Endothelial cell of umbilical vein (primary cell): ENCODE results near the gene EID2B. TPM values are rescaled to one million over a fixed set of nuclear protein-coding genes. Genes with fewer than 3 reads are reported as not detected.

ENCODE experiments used
- BruUV-seq: library from RNA; stranded (reverse); fragments of 400-500 nt; replicated peaks from 2 replicates; lab custom pipeline; 2021; lab: Mats Ljungman, UMichigan
- CTCF ChIA-PET: fragments of 300-600, 350-600 bp; sonication (Branson Sonifier 250); formaldehyde crosslinking; loops from one replicate; lab custom pipeline; 2021; ENCODE audit warnings: antibody characterized with exemption, inconsistent platforms; lab: Charles Lee
- POLR2A ChIA-PET: fragments of 300-600, 350-600 bp; sonication (Branson Sonifier 250); formaldehyde crosslinking; loops from one replicate; lab custom pipeline; 2021; ENCODE audit warnings: antibody characterized with exemption, inconsistent platforms; lab: Charles Lee
- DNase-seq: peaks from one replicate; pipeline ENCODE4 v3.0.0-alpha.2; 2011; ENCODE audit warnings: low read depth, low spot score
- FAIRE-seq: peaks from 2 replicates; lab custom pipeline; 2011; peaks lifted over from hg19 to GRCh38; lab: Jason Lieb, UNC
- H2AFZ ChIP-seq: 2 replicates; pipeline ENCODE4 v1.6.0; 2012; ENCODE audit warnings: low read depth, low read length, control low read depth, inconsistent platforms
- H3K27ac ChIP-seq: 2 replicates; pipeline ENCODE4 v1.5.1; 2011; ENCODE audit warnings: low read depth, mild to moderate bottlenecking, control low read depth, low read length, moderate library complexity; ENCODE audit not compliant: insufficient read depth
- H3K27me3 ChIP-seq, 2 experiments: 2 replicates each; pipeline versions ENCODE4 v1.6.0 to v1.6.1; 2011; ENCODE audit warnings: low read length in 2 of 2, mixed read lengths in 1 of 2; ENCODE audit not compliant: control insufficient read depth in 2 of 2, insufficient read depth in 2 of 2
- H3K36me3 ChIP-seq, 2 experiments: 2 replicates in 1 of 2; 3 replicates in 1 of 2; pipeline ENCODE4 v1.5.1; 2011; ENCODE audit warnings: low read length in 2 of 2, mild to moderate bottlenecking in 1 of 2, moderate library complexity in 1 of 2; ENCODE audit not compliant: control insufficient read depth in 2 of 2, insufficient read depth in 2 of 2; ENCODE audit errors: extremely low read depth in 1 of 2
- H3K4me1 ChIP-seq: 3 replicates; pipeline ENCODE4 v1.5.1; 2011; ENCODE audit warnings: mild to moderate bottlenecking, low read length; ENCODE audit not compliant: control insufficient read depth, insufficient read depth; ENCODE audit errors: extremely low read depth
- H3K4me2 ChIP-seq: 2 replicates; pipeline ENCODE4 v1.6.1; 2011; ENCODE audit warnings: low read length, control low read depth, mixed read lengths; ENCODE audit not compliant: insufficient read depth
- H3K4me3 ChIP-seq, 3 experiments: fragments of 200-600 bp in 1 of 3; sonication (generic), shearing (Covaris generic) in 1 of 3; replicated peaks in 1 of 3; 2 replicates each; pipeline ENCODE4 v1.5.1; 2011 to 2016; ENCODE audit warnings: control low read depth in 3 of 3, low read length in 3 of 3, mild to moderate bottlenecking in 2 of 3, inconsistent platforms in 1 of 3, low read depth in 1 of 3, moderate library complexity in 1 of 3; ENCODE audit not compliant: insufficient read depth in 1 of 3
- H3K79me2 ChIP-seq: 2 replicates; pipeline ENCODE4 v1.6.0; 2012; ENCODE audit warnings: low read length, inconsistent platforms; ENCODE audit not compliant: control insufficient read depth, insufficient read depth
- H3K9ac ChIP-seq: replicated peaks from 2 replicates; pipeline ENCODE3; 2011; ENCODE audit warnings: low read length, control low read depth; ENCODE audit not compliant: insufficient read depth; ENCODE audit errors: extremely low read depth
- H3K9me1 ChIP-seq: replicated peaks from 3 replicates; pipeline ENCODE4 v1.6.0; 2011; ENCODE audit warnings: mild to moderate bottlenecking, low read length; ENCODE audit not compliant: control insufficient read depth, insufficient read depth; ENCODE audit errors: extremely low read depth
- H3K9me3 ChIP-seq: replicated peaks from 2 replicates; pipeline ENCODE4 v1.5.1; 2012; ENCODE audit warnings: low read length, inconsistent platforms; ENCODE audit not compliant: control insufficient read depth, insufficient read depth
- H4K20me1 ChIP-seq: replicated peaks from 2 replicates; pipeline ENCODE3; 2011; ENCODE audit warnings: mild to moderate bottlenecking, low read length; ENCODE audit not compliant: control insufficient read depth, insufficient read depth; ENCODE audit errors: extremely low read depth
- CTCF ChIP-seq, 2 donors: IDR thresholded peaks; 1 replicate in 1 of 2; 2 replicates in 1 of 2; pipeline ENCODE4 v1.5.1; 2011; ENCODE audit warnings: low read length in 2 of 2, mild to moderate bottlenecking in 2 of 2, moderate library complexity in 2 of 2, control low read depth in 1 of 2, inconsistent platforms in 1 of 2, low read depth in 1 of 2; ENCODE audit not compliant: insufficient read depth in 1 of 2; ENCODE audit errors: extremely low read depth in 1 of 2
- EZH2 ChIP-seq: IDR thresholded peaks from 2 replicates; pipeline ENCODE4 v1.6.1; 2012; ENCODE audit warnings: borderline replicate concordance, low read depth, mild to moderate bottlenecking, moderate library complexity, low read length, inconsistent platforms; ENCODE audit not compliant: severe bottlenecking
- GATA2 ChIP-seq: IDR thresholded peaks from 2 replicates; pipeline ENCODE4 v1.7.0; 2011; ENCODE audit warnings: low read depth, mild to moderate bottlenecking, moderate library complexity, mixed read lengths, low read length; ENCODE audit not compliant: insufficient read length, insufficient read depth
- JUN ChIP-seq: IDR thresholded peaks from 2 replicates; pipeline ENCODE4 v1.6.1; 2011; ENCODE audit warnings: borderline replicate concordance, low read depth; ENCODE audit not compliant: insufficient read length, insufficient read depth
- MYC ChIP-seq: IDR thresholded peaks from one replicate; pipeline ENCODE4 v1.6.1; 2011; ENCODE audit warnings: mild to moderate bottlenecking, low read depth, low read length
- dilution Hi-C: fragments of 300-500 bp; cut with MboI; formaldehyde crosslinking; loops from one replicate; pipeline ENCODE4 v1.15.0; 2019; ENCODE audit warnings: low sequenced_read_pairs; ENCODE audit not compliant: extremely low pct_ligation_motif_present
- intact Hi-C: fragments of 100-400 bp; cut with micrococcal nuclease; formaldehyde crosslinking; loops from one replicate; pipeline ENCODE4 v1.10.0; 2022
- polyA plus RNA-seq, 4 experiments: library from polyadenylated mRNA; depleted of rRNA in 3 of 4; stranded (reverse) in 3 of 4; unstranded in 1 of 4; fragments of >200 nt; gene quantifications; 2 replicates each; pipeline versions ENCODE4 v1.2.1 to v1.2.3, GENCODE V29; 2011 to 2012; ENCODE audit warnings: missing spikeins in 1 of 4
- total RNA-seq: library from RNA; stranded (reverse); gene quantifications from 2 replicates; pipeline ENCODE4 v1.2.3, GENCODE V29; 2021
- TF ChIP-seq, protein P1 (sequence below): IDR thresholded peaks from 2 replicates; pipeline ENCODE4 v1.6.1; 2011; ENCODE audit not compliant: insufficient read depth, insufficient read length

Gene EID2B
- total and polyA plus RNA-seq, 2 donors (not counting 3 experiments of a cell fraction or from before 2014, with no cell fraction given), result 1.7 to 3.9 TPM

DNA sequence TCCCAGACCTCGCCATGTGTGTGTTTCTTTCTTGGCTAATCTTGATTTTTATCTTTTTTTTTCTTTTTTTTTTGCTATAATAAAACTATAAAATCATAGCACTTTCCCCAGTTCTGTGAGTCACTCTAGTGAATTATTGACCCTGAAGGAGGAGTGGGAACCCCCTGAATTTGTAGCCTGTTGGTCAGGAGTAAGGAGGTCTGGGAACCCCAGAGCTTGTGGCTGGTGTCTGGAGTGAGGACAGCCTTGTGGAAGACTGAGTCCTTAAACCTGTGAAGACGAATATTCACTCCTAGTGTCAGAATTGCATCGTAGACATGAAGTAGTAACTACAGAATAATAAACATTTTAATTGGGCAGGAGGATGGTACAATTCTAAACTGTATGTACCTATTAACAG is 7.4 kb downstream of the EID2B start:
- no peak overlapping the region for H3K4me3 ChIP-seq
- H3K4me1 ChIP-seq, result no peaks in the 10 kb centered on the region
- TF ChIP-seq GATA2 (no peak), JUN (no peak), EZH2 (no peak), CTCF (IDR thresholded peaks at IDR 0.05; ENCODE audit: extremely low read depth in 1 of 2, insufficient read depth in 1 of 2, low read depth in 1 of 2, low read length in 2 of 2) (no peak), MYC (no peak)
- TF ChIP-seq, protein P1, sequence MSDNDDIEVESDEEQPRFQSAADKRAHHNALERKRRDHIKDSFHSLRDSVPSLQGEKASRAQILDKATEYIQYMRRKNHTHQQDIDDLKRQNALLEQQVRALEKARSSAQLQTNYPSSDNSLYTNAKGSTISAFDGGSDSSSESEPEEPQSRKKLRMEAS, result no peak
- CTCF ChIA-PET, result interaction anchor here (1.0 to 1.5 kb wide), 3 partner anchors 11 to 50 kb away, joined by 3 to 4 read pairs (median 3); no protein-coding TSS in a partner anchor
- no peak overlapping the region for H3K27ac ChIP-seq
- intact Hi-C loops, result no loop called here
- H3K79me2 ChIP-seq, result no peaks in the 10 kb centered on the region
- no peaks in the 10 kb centered on the region for H3K27me3 ChIP-seq
- POLR2A ChIA-PET, result no interaction called here
- no peaks in the 10 kb centered on the region for H3K36me3 ChIP-seq
- BruUV-seq, result no TSS peak
- no peaks in the 10 kb centered on the region for H4K20me1 ChIP-seq
- H2AFZ ChIP-seq, result no peak overlapping the region
- no peak overlapping the region for H3K4me2 ChIP-seq
- no peaks in the 10 kb centered on the region for H3K9me3 ChIP-seq
- no peak overlapping the region for H3K9ac ChIP-seq
- DNase-seq (no peak), FAIRE-seq (no peak)
- dilution Hi-C loops, result no loop called here
- no peaks in the 10 kb centered on the region for H3K9me1 ChIP-seq
